Gastrocnemius medialis (tissue), 4 donors: Measurements from ENCODE around the gene NADK. TPM values are rescaled to one million over a fixed set of nuclear protein-coding genes. Genes with fewer than 3 reads are reported as not detected.
"Not testable (repeated sequence)": the region's sequence is repeated elsewhere in the genome, so short reads cannot be mapped to it uniquely, and the experiment has no call there.

Experiments used
- ATAC-seq, 2 donors: fragments of 150-250 bp; one replicate each; pipeline ENCODE4 v1.9.1; 2016
- DNase-seq, 2 donors: peaks; one replicate each; pipeline ENCODE4 v3.0.0-alpha.2; 2019
- H3K27ac ChIP-seq, 4 donors: fragments of 200-600 bp; sonication (generic); 1 replicate in 1 of 4; 2 replicates in 3 of 4; pipeline ENCODE4 v1.5.1; 2016 to 2018; ENCODE audit warnings: mild to moderate bottlenecking in 2 of 4, moderate library complexity in 1 of 4
- H3K27me3 ChIP-seq, 3 donors: fragments of 200-600 bp; sonication (generic) in 2 of 3; 1 replicate in 1 of 3; 2 replicates in 2 of 3; pipeline versions ENCODE4 v1.5.1 to v1.6.0; 2016 to 2019; ENCODE audit warnings: mild to moderate bottlenecking in 1 of 3, moderate library complexity in 1 of 3
- H3K36me3 ChIP-seq, 2 donors: fragments of 200-600 bp; sonication (generic) in 1 of 2; one replicate each; pipeline ENCODE4 v1.5.1; 2017 to 2018
- H3K4me1 ChIP-seq, 2 donors: fragments of 200-600 bp; sonication (generic) in 1 of 2; one replicate each; pipeline ENCODE4 v1.5.1; 2016 to 2017; ENCODE audit warnings: mild to moderate bottlenecking in 2 of 2
- H3K4me3 ChIP-seq, 4 donors: fragments of 200-600 bp; sonication (generic) in 3 of 4; 1 replicate in 1 of 4; 2 replicates in 3 of 4; pipeline ENCODE4 v1.5.1; 2016 to 2019; ENCODE audit warnings: mild to moderate bottlenecking in 2 of 4
- H3K9me3 ChIP-seq, 3 donors: fragments of 200-600 bp; sonication (generic) in 2 of 3; 1 replicate in 1 of 3; 2 replicates in 2 of 3; pipeline ENCODE4 v1.5.1; 2016 to 2019
- CTCF ChIP-seq, 5 experiments: fragments of 450-650 bp in 3 of 5; fragments of 200-600 bp in 2 of 5; sonication (generic) in 2 of 5; IDR thresholded peaks in 4 of 5; conservative IDR thresholded peaks in 1 of 5; 1 replicate in 4 of 5; 2 replicates in 1 of 5; pipeline ENCODE4 v1.5.1; 2016 to 2019; ENCODE audit warnings: antibody characterized with exemption in 5 of 5, mild to moderate bottlenecking in 3 of 5, moderate library complexity in 3 of 5
- POLR2A ChIP-seq, 2 donors: fragments of 450-650 bp; IDR thresholded peaks; one replicate each; pipeline ENCODE4 v1.6.1; 2017; ENCODE audit warnings: antibody characterized with exemption in 2 of 2, mild to moderate bottlenecking in 2 of 2, moderate library complexity in 2 of 2
- in situ Hi-C, 4 donors: fragments of 200-750 bp; cut with MboI; loops; one replicate each; pipeline versions ENCODE4 v1.15.0 to v1.8.0; 2017; ENCODE audit warnings: low sequenced_read_pairs in 4 of 4
- intact Hi-C: fragments of 100-400 bp; cut with DNase I; formaldehyde crosslinking; loops from one replicate; pipeline ENCODE4 v1.15.1; 2023; ENCODE audit warnings: low total_unique reads
- total RNA-seq, 4 donors: library from RNA; depleted of rRNA; stranded (reverse); fragments of >200 nt; gene quantifications; one replicate each; pipeline versions ENCODE4 v1.1.0 to v1.2.3, GENCODE V29; 2016

The NADK gene
- total RNA-seq, 4 donors from 2014 or later = 20.1 to 33.1 (median 32.5) TPM

GRCh38 chr1:1703796-1704195, 74.5 kb downstream of the NADK start:
- no peak for ATAC-seq
- Histone ChIP-seq H3K27ac (no peak overlapping the region), H3K4me1 (no peaks in the 10 kb centered on the region), H3K9me3 (no peaks in the 10 kb centered on the region), H3K4me3 (no peak overlapping the region), H3K36me3 (peaks cover 0 to 19% of the 10 kb centered on the region in 2 donors), H3K27me3 (no peaks in the 10 kb centered on the region)
- in situ Hi-C loops (no loop called here), intact Hi-C loops (no loop called here)
- no peak for TF ChIP-seq CTCF (IDR thresholded peaks at IDR 0.05 in 4 of 5, conservative IDR thresholded peaks at IDR 0.05 in 1 of 5)
- no peak for TF ChIP-seq POLR2A (IDR thresholded peaks at IDR 0.05)
- DNase-seq = no peak

GRCh38 chr1:1702506-1702905, 75.8 kb downstream of the NADK start:
- H3K9me3 ChIP-seq, H3K4me3 ChIP-seq, H3K4me1 ChIP-seq, in situ Hi-C loops, H3K27ac ChIP-seq, H3K27me3 ChIP-seq, DNase-seq, intact Hi-C loops, ATAC-seq: not testable (repeated sequence)
- H3K36me3 ChIP-seq = peaks cover 0 to 19% of the 10 kb centered on the region in 2 donors

Other genes starting within 250 kb of the NADK start
- 1 to 10 TPM in 3 of 4 donors, not detected in 1; 1.1 to 2.0 (median 1.9) TPM for gene TMEM240, start 237.8 kb downstream of the NADK start, total RNA-seq
- gene SSU72, start 203.6 kb downstream of the NADK start, total RNA-seq = 100 to 1,000 TPM; 141 to 235 (median 208) TPM
- gene FNDC10, start 178.3 kb downstream of the NADK start, total RNA-seq = 1 to 10 TPM in 1 of 4 donors, under 1 TPM in 2, not detected in 1; 0.20 to 1.3 (median 0.94) TPM
- 100 to 1,000 TPM in 2 of 4 donors, 10 to 100 TPM in 2; 66.4 to 154 (median 117) TPM for gene MIB2, start 163.0 kb downstream of the NADK start, total RNA-seq
- gene MMP23B, start 146.3 kb downstream of the NADK start, total RNA-seq = under 1 TPM in 1 of 4 donors, not detected in 3; 0.62 TPM
- gene CDK11B, start 119.5 kb downstream of the NADK start, total RNA-seq = 10 to 100 TPM; 19.5 to 49.0 (median 42.2) TPM
- gene SLC35E2B, start 85.7 kb downstream of the NADK start, total RNA-seq = 10 to 100 TPM; 13.5 to 21.8 (median 15.2) TPM
- 10 to 100 TPM in 3 of 4 donors, 1 to 10 TPM in 1; 9.0 to 14.6 (median 11.6) TPM for gene CDK11A, start 54.1 kb downstream of the NADK start, total RNA-seq
- gene GNB1, start 112.6 kb upstream of the NADK start, total RNA-seq = 10 to 100 TPM; 29.9 to 44.1 (median 37.2) TPM
- gene CALML6, start 136.8 kb upstream of the NADK start, total RNA-seq = 1 to 10 TPM in 2 of 4 donors, not detected in 2; 4.8 to 7.0 TPM
- gene TMEM52, start 140.8 kb upstream of the NADK start, total RNA-seq = 100 to 1,000 TPM in 1 of 4 donors, 10 to 100 TPM in 3; 43.3 to 155 (median 67.2) TPM
- not detected for gene CFAP74, start 225.3 kb upstream of the NADK start, total RNA-seq
- 1 to 10 TPM in 1 of 4 donors, not detected in 3; 1.9 TPM for gene GABRD, start 240.9 kb upstream of the NADK start, total RNA-seq